ENCODE measurements around the gene IQGAP2.

DNA sequence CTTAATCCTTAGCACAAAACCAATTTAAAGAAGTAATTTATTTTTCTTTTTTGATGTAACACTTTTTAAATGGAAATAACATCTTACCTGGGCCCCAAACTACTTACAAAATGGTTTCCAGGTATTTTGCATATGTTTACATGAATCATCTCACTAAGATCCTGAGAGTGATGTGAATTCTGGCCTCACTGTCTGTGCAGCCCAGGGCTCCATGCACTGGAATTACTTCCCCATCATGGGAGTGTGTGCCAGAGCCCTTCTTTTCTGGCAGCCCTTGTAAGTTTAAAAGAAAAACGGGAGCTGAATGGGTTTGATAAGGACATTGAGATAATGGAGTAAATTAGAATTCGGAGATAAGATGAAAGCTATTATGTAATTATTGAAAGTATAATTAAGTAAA is 300.6 kb downstream of the IQGAP2 start:
- TF ChIP-seq POLR2AphosphoS5 (IDR thresholded peaks at IDR 0.05; ENCODE audit: control insufficient read depth, insufficient read depth, low read depth, low read length) (no peak), SREBF2 (CRISPR knock-in tag; IDR thresholded peaks at IDR 0.05) (no peak), CTCF (IDR thresholded peaks at IDR 0.05 in 2 of 3, conservative IDR thresholded peaks at IDR 0.05 in 1 of 3; ENCODE audit: insufficient read depth in 2 of 3, low read depth in 1 of 3, low read length in 3 of 3) (no peak), TFE3 (CRISPR knock-in tag; IDR thresholded peaks at IDR 0.05) (no peak), USF1 (CRISPR knock-in tag; IDR thresholded peaks at IDR 0.05) (no peak)
